NB4 (cell line): ENCODE data around the gene ZNF786.
"Not testable (repeated sequence)": the region's sequence is repeated elsewhere in the genome, so short reads cannot be mapped to it uniquely, and the experiment has no call there.

Source experiments
- DNase-seq: peaks from one replicate; pipeline ENCODE4 v3.0.0; 2010; ENCODE audit warnings: low read depth
- H3K4me3 ChIP-seq: one replicate; pipeline ENCODE4 v1.5.1; 2011; ENCODE audit warnings: mild to moderate bottlenecking, low read depth, low read length, moderate library complexity
- MAX ChIP-seq: IDR thresholded peaks from 2 replicates; pipeline ENCODE4 v1.6.1; 2011; ENCODE audit warnings: low read depth, low read length
- MYC ChIP-seq: IDR thresholded peaks from 2 replicates; pipeline ENCODE4 v1.6.1; 2011; ENCODE audit warnings: low read depth, low read length
- POLR2A ChIP-seq: IDR thresholded peaks from 2 replicates; pipeline ENCODE4 v1.6.1; 2011; ENCODE audit warnings: mild to moderate bottlenecking; ENCODE audit not compliant: insufficient read length; ENCODE audit errors: extremely low read depth
- TF ChIP-seq, protein P1 (sequence below): IDR thresholded peaks from one replicate; pipeline ENCODE4 v1.5.1; 2012; ENCODE audit warnings: low read depth, low read length

ZNF786 gene

GRCh38 chr7:149103424-149103823 lies 12.9 kb upstream of the ZNF786 start:
- no peak for DNase-seq
- TF ChIP-seq MYC, result no peak
- no peak for TF ChIP-seq MAX
- TF ChIP-seq POLR2A, result no peak
- TF ChIP-seq, protein P1, sequence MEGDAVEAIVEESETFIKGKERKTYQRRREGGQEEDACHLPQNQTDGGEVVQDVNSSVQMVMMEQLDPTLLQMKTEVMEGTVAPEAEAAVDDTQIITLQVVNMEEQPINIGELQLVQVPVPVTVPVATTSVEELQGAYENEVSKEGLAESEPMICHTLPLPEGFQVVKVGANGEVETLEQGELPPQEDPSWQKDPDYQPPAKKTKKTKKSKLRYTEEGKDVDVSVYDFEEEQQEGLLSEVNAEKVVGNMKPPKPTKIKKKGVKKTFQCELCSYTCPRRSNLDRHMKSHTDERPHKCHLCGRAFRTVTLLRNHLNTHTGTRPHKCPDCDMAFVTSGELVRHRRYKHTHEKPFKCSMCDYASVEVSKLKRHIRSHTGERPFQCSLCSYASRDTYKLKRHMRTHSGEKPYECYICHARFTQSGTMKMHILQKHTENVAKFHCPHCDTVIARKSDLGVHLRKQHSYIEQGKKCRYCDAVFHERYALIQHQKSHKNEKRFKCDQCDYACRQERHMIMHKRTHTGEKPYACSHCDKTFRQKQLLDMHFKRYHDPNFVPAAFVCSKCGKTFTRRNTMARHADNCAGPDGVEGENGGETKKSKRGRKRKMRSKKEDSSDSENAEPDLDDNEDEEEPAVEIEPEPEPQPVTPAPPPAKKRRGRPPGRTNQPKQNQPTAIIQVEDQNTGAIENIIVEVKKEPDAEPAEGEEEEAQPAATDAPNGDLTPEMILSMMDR, result no peak
- H3K4me3 ChIP-seq, result no peak overlapping the region

DNA sequence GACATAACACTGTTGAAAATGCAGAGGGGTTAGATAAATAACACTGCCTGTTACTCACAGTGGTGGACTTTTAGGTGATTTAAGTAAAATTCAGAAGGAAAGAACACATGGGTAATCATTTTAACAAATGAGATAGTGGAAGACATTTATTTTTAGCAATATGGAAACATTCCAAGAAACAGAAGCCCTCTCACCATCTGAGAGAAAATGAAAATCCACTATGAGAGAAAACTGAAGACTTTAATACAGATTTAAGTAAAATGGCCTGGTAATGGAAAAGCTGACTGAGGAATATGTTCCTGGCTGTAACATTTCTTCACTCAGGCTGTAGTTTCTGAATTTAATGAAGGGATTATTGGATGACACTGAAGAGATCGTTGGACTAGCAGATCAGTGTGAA lies 12.1 kb upstream of the ZNF786 start:
- DNase-seq, result no peak
- no peak overlapping the region for H3K4me3 ChIP-seq

DNA sequence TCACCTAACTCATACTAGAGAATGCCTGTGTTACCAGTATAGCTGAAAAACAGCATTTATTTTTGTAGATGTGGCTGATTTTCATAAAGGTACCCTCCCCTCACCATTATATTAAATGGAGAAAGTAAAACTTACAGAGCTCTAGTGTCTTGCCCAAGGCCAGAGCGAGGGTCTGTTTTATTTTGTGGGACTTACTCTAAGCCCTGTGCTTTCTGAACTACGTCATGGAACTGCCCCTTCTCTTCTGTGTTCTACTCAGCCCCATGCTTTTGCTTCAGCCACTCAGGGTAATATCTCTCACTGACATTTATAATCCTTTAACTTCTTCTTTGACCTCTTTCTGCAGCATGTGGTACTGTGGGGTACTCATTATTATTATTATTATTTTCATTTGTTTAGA lies 10.3 kb upstream of the ZNF786 start:
- no peak for DNase-seq
- no peak overlapping the region for H3K4me3 ChIP-seq
- TF ChIP-seq MYC (no peak), MAX (no peak), POLR2A (no peak)
- TF ChIP-seq, protein P1, result no peak

More for the DNA sequence above, 12.1 kb upstream of the ZNF786 start:
- TF ChIP-seq MAX (no peak), MYC (no peak), POLR2A (no peak)
- TF ChIP-seq, protein P1, result no peak

DNA sequence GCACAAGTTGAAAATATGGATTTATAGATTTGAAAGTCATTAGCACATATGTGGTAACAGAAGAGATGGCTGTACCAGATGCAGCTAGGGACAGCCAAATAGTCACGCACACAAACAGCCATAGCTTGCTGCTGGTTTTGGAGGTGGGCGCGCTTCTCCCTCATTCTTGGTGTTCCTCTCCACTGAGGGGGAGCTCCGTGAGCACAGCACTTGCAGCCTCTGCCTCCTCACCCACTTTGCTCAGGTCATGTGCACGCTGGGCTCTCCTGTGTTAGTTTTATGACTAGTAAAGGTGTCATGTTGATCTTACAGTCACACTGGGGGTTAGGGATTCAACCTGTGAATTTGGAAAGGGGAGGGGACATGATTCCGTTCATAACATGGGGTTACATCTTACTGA lies 8.5 kb upstream of the ZNF786 start:
- TF ChIP-seq POLR2A, result no peak
- TF ChIP-seq MAX, result no peak
- no peak for TF ChIP-seq MYC
- TF ChIP-seq, protein P1, result no peak
- DNase-seq, result no peak
- no peak overlapping the region for H3K4me3 ChIP-seq

GRCh38 chr7:149097088-149097487 lies 6.6 kb upstream of the ZNF786 start:
- DNase-seq, result no peak
- H3K4me3 ChIP-seq, result no peak overlapping the region
- TF ChIP-seq, protein P1, result no peak
- TF ChIP-seq POLR2A, result no peak

GRCh38 chr7:149093228-149093627 lies 2.7 kb upstream of the ZNF786 start:
- TF ChIP-seq MAX, result no peak
- TF ChIP-seq POLR2A, result no peak
- TF ChIP-seq, protein P1, result no peak
- DNase-seq, result peak; percentile 81
- H3K4me3 ChIP-seq, result no peak overlapping the region

DNA sequence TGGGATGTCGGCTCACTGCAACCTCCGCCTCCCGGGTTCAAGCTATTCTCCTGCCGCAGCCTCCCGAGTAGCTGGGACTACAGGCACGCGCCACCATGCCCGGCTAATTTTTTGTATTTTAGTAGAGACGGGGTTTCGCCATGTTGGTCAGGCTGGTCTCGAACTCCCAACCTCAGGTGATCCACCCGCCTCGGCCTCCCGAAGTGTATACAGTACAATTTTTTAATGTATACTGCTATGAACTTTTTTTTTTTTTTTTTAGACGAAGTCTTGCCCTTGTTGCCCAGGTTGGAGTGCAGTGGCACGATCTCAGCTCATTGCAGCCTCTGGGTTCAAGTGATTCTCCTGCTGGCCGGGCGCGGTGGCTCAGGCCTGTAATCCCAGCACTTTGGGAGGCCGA lies 1.7 kb upstream of the ZNF786 start:
- DNase-seq, H3K4me3 ChIP-seq: not testable (repeated sequence)
